Spleen (tissue), 7 donors: ENCODE results near the gene ARL6.

Experiments used
- POLR2A ChIP-seq, 3 donors: fragments of 450-650 bp; IDR thresholded peaks; one replicate each; pipeline ENCODE4 v1.5.1; 2017; ENCODE audit warnings: antibody characterized with exemption in 3 of 3, mild to moderate bottlenecking in 1 of 3
- POLR2AphosphoS5 ChIP-seq, 3 donors: sonication (generic); formaldehyde crosslinking; IDR thresholded peaks; one replicate each; pipeline ENCODE4 v1.5.1; 2017; ENCODE audit warnings: antibody characterized with exemption in 3 of 3
- TF ChIP-seq, protein P1 (sequence below), 11 experiments: fragments of 200-600 bp in 7 of 11; fragments of 450-650 bp in 4 of 11; sonication (generic) in 4 of 11; IDR thresholded peaks in 8 of 11; conservative IDR thresholded peaks in 3 of 11; 1 replicate in 7 of 11; 2 replicates in 4 of 11; pipeline versions ENCODE4 v1.4.0 to v1.8.0; 2016 to 2021; ENCODE audit warnings: antibody characterized with exemption in 11 of 11, inconsistent platforms in 4 of 11, mild to moderate bottlenecking in 1 of 11
- donor health status: DM: no; HTN: no; CAD: no; lungs with moderate emphysema.
- donor health status: DM: no; HTN: no; CAD: no.
- donor health status: DM: no; HTN: no; CAD: no.

DNA sequence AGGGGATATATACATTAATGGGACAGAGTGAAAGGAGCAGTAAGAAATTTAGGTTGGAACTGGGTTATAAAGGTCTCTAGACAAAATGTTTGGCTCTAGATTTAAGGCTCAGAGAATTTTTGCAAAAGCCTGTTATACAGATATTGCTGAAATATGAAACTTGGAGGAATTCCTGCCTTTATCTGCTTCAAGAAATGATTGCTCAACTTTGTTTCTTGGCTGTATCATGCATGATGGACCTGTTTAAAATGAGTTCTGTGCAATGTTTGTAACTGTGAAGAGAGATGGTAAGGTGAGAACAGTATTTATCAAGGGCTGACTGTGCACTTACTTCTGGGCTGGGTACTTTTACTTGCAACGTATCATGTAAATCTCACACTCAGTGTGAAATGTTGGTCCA lies 60.5 kb downstream of the ARL6 start:
- TF ChIP-seq POLR2AphosphoS5 (IDR thresholded peaks at IDR 0.05) (no peak), POLR2A (IDR thresholded peaks at IDR 0.05) (no peak)
- TF ChIP-seq, protein P1, sequence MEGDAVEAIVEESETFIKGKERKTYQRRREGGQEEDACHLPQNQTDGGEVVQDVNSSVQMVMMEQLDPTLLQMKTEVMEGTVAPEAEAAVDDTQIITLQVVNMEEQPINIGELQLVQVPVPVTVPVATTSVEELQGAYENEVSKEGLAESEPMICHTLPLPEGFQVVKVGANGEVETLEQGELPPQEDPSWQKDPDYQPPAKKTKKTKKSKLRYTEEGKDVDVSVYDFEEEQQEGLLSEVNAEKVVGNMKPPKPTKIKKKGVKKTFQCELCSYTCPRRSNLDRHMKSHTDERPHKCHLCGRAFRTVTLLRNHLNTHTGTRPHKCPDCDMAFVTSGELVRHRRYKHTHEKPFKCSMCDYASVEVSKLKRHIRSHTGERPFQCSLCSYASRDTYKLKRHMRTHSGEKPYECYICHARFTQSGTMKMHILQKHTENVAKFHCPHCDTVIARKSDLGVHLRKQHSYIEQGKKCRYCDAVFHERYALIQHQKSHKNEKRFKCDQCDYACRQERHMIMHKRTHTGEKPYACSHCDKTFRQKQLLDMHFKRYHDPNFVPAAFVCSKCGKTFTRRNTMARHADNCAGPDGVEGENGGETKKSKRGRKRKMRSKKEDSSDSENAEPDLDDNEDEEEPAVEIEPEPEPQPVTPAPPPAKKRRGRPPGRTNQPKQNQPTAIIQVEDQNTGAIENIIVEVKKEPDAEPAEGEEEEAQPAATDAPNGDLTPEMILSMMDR (IDR thresholded peaks at IDR 0.05 in 8 of 11, conservative IDR thresholded peaks at IDR 0.05 in 3 of 11): no peak
